K562 (cell line): ENCODE data around the gene DHDDS. TPM values are rescaled to one million over a fixed set of nuclear protein-coding genes. Genes with fewer than 3 reads are reported as not detected.
A peak's percentile ranks its signal among the peaks of the same experiment; 100 is the strongest.

Experiments used
- ARID4B ChIP-seq: sonication (generic); formaldehyde crosslinking; IDR thresholded peaks from 2 replicates; pipeline ENCODE4 v1.8.0; 2022; ENCODE audit warnings: mild to moderate bottlenecking, missing genetic modification reagents
- BCOR ChIP-seq: fragments of 450-650 bp; IDR thresholded peaks from 2 replicates; pipeline ENCODE4 v1.6.1; 2016
- GABPA ChIP-seq: fragments of 200-800 bp; sonication (Bioruptor generic); conservative IDR thresholded peaks from 2 replicates; pipeline ENCODE4 v1.6.1; 2016; ENCODE audit warnings: low read depth, missing genetic modification characterization, missing compliant biosample characterization
- IFI16 ChIP-seq: fragments of 250-450 bp; sonication (Bioruptor Pico); IDR thresholded peaks from 2 replicates; pipeline ENCODE4 v2.1.2; 2022; ENCODE audit warnings: mild to moderate bottlenecking, inconsistent platforms
- KDM1A ChIP-seq, 2 experiments: fragments of 450-650 bp; IDR thresholded peaks; 2 replicates each; pipeline ENCODE4 v1.6.1; 2016; ENCODE audit warnings: mild to moderate bottlenecking in 2 of 2
- MEF2A ChIP-seq: IDR thresholded peaks from 2 replicates; pipeline ENCODE4 v1.6.1; 2011; ENCODE audit warnings: low read depth, mild to moderate bottlenecking, low read length, moderate library complexity; ENCODE audit not compliant: control insufficient read depth
- SMARCA5 ChIP-seq: fragments of 450-650 bp; IDR thresholded peaks from 2 replicates; pipeline ENCODE4 v1.6.1; 2016
- TEAD4 ChIP-seq, 2 experiments: sonication (generic) in 1 of 2; formaldehyde crosslinking in 1 of 2; IDR thresholded peaks; 2 replicates each; pipeline versions ENCODE4 v1.6.1 to v1.8.0; 2012 to 2022; ENCODE audit warnings: borderline replicate concordance in 1 of 2, inconsistent platforms in 1 of 2, low read length in 1 of 2, mild to moderate bottlenecking in 1 of 2, missing genetic modification reagents in 1 of 2
- TRIM28 ChIP-seq: fragments of 450-650 bp; IDR thresholded peaks from 2 replicates; pipeline ENCODE4 v1.6.1; 2017
- USF1 ChIP-seq: sonication (generic); formaldehyde crosslinking; IDR thresholded peaks from 2 replicates; pipeline ENCODE4 v1.9.0; 2022; ENCODE audit warnings: mild to moderate bottlenecking, missing genetic modification reagents
- ZNF232 ChIP-seq: sonication (generic); formaldehyde crosslinking; IDR thresholded peaks from 2 replicates; pipeline ENCODE4 v1.8.0; 2022; ENCODE audit warnings: mild to moderate bottlenecking, missing genetic modification reagents
- ZNF3 ChIP-seq: fragments of 250-450 bp; sonication (Bioruptor Pico); IDR thresholded peaks from 2 replicates; pipeline ENCODE4 v1.5.0; 2021; ENCODE audit warnings: mild to moderate bottlenecking, moderate library complexity
- ZNF449 ChIP-seq: fragments of 250-450 bp; sonication (Bioruptor Pico); IDR thresholded peaks from 2 replicates; pipeline ENCODE4 v1.8.0; 2022; ENCODE audit warnings: moderate library complexity, mild to moderate bottlenecking, inconsistent platforms
- polyA plus RNA-seq, 8 experiments: library from polyadenylated mRNA; depleted of rRNA in 4 of 8; stranded (reverse) in 5 of 8; unstranded in 3 of 8; fragments of >200 nt; fragmentation: Nextera tagmentation in 2 of 8; fragmentation: Illumina TruSeq in 1 of 8; extraction: Ambion mirVana in 2 of 8; extraction: Trizol in 1 of 8; gene quantifications; 2 replicates each; pipeline versions ENCODE4 v1.2.1 to v1.2.3, GENCODE V29; 2011 to 2014; ENCODE audit warnings: inconsistent platforms in 1 of 8, missing spikeins in 1 of 8
- total RNA-seq, 7 experiments: library from RNA; depleted of rRNA in 6 of 7; stranded (reverse); fragments of >200 nt in 6 of 7; fragmentation: Illumina TruSeq in 2 of 7; extraction: Trizol in 2 of 7; gene quantifications; 2 replicates each; pipeline versions ENCODE4 v1.2.1 to v1.2.3, GENCODE V29; 2011 to 2021; ENCODE audit warnings: low replicate concordance in 1 of 7

The DHDDS gene
- total and polyA plus RNA-seq, 9 of the 15 experiments (the other 6 are each of a cell fraction or from before 2014, with no cell fraction given), result 33.3 to 55.0 (median 44.3) TPM

GRCh38 chr1:26498894-26499293, 66.8 kb downstream of the DHDDS start (continued):
- TF ChIP-seq ARID4B (CRISPR knock-in tag), result peak; percentile 35; the same call in 1 of the 2 replicates
- peak; percentile 43 to 63; a peak in 3 of 4 replicates for TF ChIP-seq KDM1A (IDR thresholded peaks at IDR 0.05)
- no peak for TF ChIP-seq ZNF3 (CRISPR knock-in tag)
- TF ChIP-seq ZNF232, result no peak
- TF ChIP-seq TRIM28, result no peak
- TF ChIP-seq IFI16 (CRISPR knock-in tag), result no peak
- TF ChIP-seq ZNF449, result no peak
- 0 out of 2 replicates have a peak, but pooled peaks have one; percentile 39 for TF ChIP-seq GABPA (tag)
- peak; percentile 83 for TF ChIP-seq BCOR
- TF ChIP-seq MEF2A, result no peak
- TF ChIP-seq TEAD4 (IDR thresholded peaks at IDR 0.05; ENCODE audit: low read length), result 0 out of 2 replicates have a peak, but pooled peaks have one; percentile 9
- no peak for TF ChIP-seq TEAD4 (CRISPR knock-in tag; IDR thresholded peaks at IDR 0.05; ENCODE audit: borderline replicate concordance)
- TF ChIP-seq USF1 (CRISPR knock-in tag), result 0 out of 2 replicates have a peak, but pooled peaks have one; percentile 10
- peak; percentile 40; the same call in 1 of the 2 replicates for TF ChIP-seq SMARCA5
